A673 (cell line): ENCODE results near the gene GPR68. TPM values are rescaled to one million over a fixed set of nuclear protein-coding genes. Genes with fewer than 3 reads are reported as not detected.

Source experiments
- BruUV-seq: library from RNA; stranded (reverse); fragments of 400-500 nt; replicated peaks from 2 replicates; lab custom pipeline; 2021; lab: Mats Ljungman, UMichigan
- CTCF ChIA-PET: fragments of 300-600 bp; sonication (Branson Sonifier 250); formaldehyde crosslinking; loops from one replicate; lab custom pipeline; 2022; ENCODE audit warnings: antibody characterized with exemption; lab: Charles Lee
- POLR2A ChIA-PET: fragments of 300-600 bp; sonication (Branson Sonifier 250); formaldehyde crosslinking; loops from one replicate; lab custom pipeline; 2022; ENCODE audit warnings: antibody characterized with exemption; ENCODE audit not compliant: low non-redundant PET; lab: Charles Lee
- DNase-seq: peaks from one replicate; pipeline ENCODE4 v3.0.0-alpha.2; 2015; ENCODE audit warnings: low spot score
- H3K27ac ChIP-seq: fragments of 200-600 bp; sonication (generic); 2 replicates; pipeline ENCODE4 v1.5.1; 2016; ENCODE audit warnings: mixed run types, low read depth, mild to moderate bottlenecking, mixed read lengths, antibody characterized with exemption, low read length; ENCODE audit not compliant: poor library complexity, severe bottlenecking
- H3K27me3 ChIP-seq: fragments of 200-600 bp; sonication (generic); replicated peaks from 2 replicates; pipeline ENCODE4 v1.6.1; 2017; ENCODE audit warnings: mixed run types, low read depth, mild to moderate bottlenecking, mixed read lengths, antibody characterized with exemption, low read length; ENCODE audit not compliant: insufficient read depth, poor library complexity
- H3K36me3 ChIP-seq: fragments of 200-600 bp; sonication (generic); 2 replicates; pipeline ENCODE4 v1.6.1; 2016; ENCODE audit warnings: mixed run types, mild to moderate bottlenecking, mixed read lengths, antibody characterized with exemption, low read length; ENCODE audit not compliant: insufficient read depth, poor library complexity, severe bottlenecking
- H3K4me1 ChIP-seq: fragments of 200-600 bp; sonication (generic); 2 replicates; pipeline ENCODE4 v1.6.1; 2017; ENCODE audit warnings: mixed run types, mild to moderate bottlenecking, mixed read lengths, antibody characterized with exemption, low read length; ENCODE audit not compliant: insufficient read depth, poor library complexity, severe bottlenecking
- H3K4me3 ChIP-seq: fragments of 200-600 bp; sonication (generic); 2 replicates; pipeline ENCODE4 v1.5.1; 2016; ENCODE audit warnings: low read depth, mixed run types, mild to moderate bottlenecking, mixed read lengths, low read length; ENCODE audit not compliant: poor library complexity, severe bottlenecking
- H3K9me3 ChIP-seq: fragments of 200-600 bp; sonication (generic); 2 replicates; pipeline ENCODE4 v1.6.1; 2016; ENCODE audit warnings: mixed run types, low read depth, mild to moderate bottlenecking, mixed read lengths, antibody characterized with exemption, low read length; ENCODE audit not compliant: poor library complexity, severe bottlenecking
- CTCF ChIP-seq: fragments of 300-800, 200-600 bp; sonication (generic); conservative IDR thresholded peaks from 2 replicates; pipeline ENCODE4 v1.5.1; 2017; ENCODE audit warnings: low read depth, mild to moderate bottlenecking, antibody characterized with exemption, low read length, moderate library complexity, mixed read lengths
- EZH2 ChIP-seq: fragments of 200-600 bp; sonication (generic); IDR thresholded peaks from 2 replicates; pipeline ENCODE4 v1.6.1; 2017; ENCODE audit warnings: borderline replicate concordance, low read depth, mild to moderate bottlenecking, mixed read lengths, antibody characterized with exemption, low read length; ENCODE audit not compliant: poor library complexity, severe bottlenecking
- intact Hi-C: fragments of 100-400 bp; cut with micrococcal nuclease; formaldehyde crosslinking; loops from one replicate; pipeline ENCODE4 v1.10.0; 2022; ENCODE audit not compliant: unreplicated experiment
- total RNA-seq: library from RNA; stranded (reverse); gene quantifications from 2 replicates; pipeline ENCODE4 v1.2.3, GENCODE V29; 2021

GPR68 gene
- total RNA-seq, 1 experiment from 2014 or later: 0.30 TPM

GRCh38 chr14:91220581-91221000 lies 23.9 kb downstream of the GPR68 start:
- ChIA-PET POLR2A (no interaction called here), CTCF (no interaction called here)
- DNase-seq: no peak
- Histone ChIP-seq H3K27me3 (no peaks in the 10 kb centered on the region), H3K4me1 (no peaks in the 10 kb centered on the region), H3K4me3 (no peak overlapping the region), H3K27ac (no peak overlapping the region), H3K36me3 (no peaks in the 10 kb centered on the region), H3K9me3 (no peaks in the 10 kb centered on the region)
- no TSS peak for BruUV-seq
- intact Hi-C loops: no loop called here
- no peak for TF ChIP-seq CTCF
- TF ChIP-seq EZH2: no peak

- Histone ChIP-seq H3K27ac (no peak overlapping the region), H3K4me1 (no peaks in the 10 kb centered on the region), H3K27me3 (no peaks in the 10 kb centered on the region), H3K9me3 (no peaks in the 10 kb centered on the region), H3K36me3 (no peaks in the 10 kb centered on the region), H3K4me3 (no peak overlapping the region)
- DNase-seq: no peak
- intact Hi-C loops: no loop called here
- TF ChIP-seq CTCF (no peak), EZH2 (no peak)
- ChIA-PET CTCF (no interaction called here), POLR2A (no interaction called here)
- BruUV-seq: no TSS peak
These were observed 24.8 kb downstream of the GPR68 start for GRCh38 chr14:91219517-91220389.

GRCh38 chr14:91218014-91218413 lies 26.5 kb downstream of the GPR68 start:
- H3K36me3 ChIP-seq: no peaks in the 10 kb centered on the region
- CTCF ChIA-PET: no interaction called here
- BruUV-seq: no TSS peak
- no peaks in the 10 kb centered on the region for H3K27me3 ChIP-seq
- TF ChIP-seq EZH2: no peak
- no peak for TF ChIP-seq CTCF
- H3K9me3 ChIP-seq: no peaks in the 10 kb centered on the region
- no peaks in the 10 kb centered on the region for H3K4me1 ChIP-seq
- POLR2A ChIA-PET: no interaction called here
- H3K27ac ChIP-seq: no peak overlapping the region
- DNase-seq: no peak
- intact Hi-C loops: no loop called here
- H3K4me3 ChIP-seq: no peak overlapping the region
